Vagina (tissue), 2 donors: ENCODE measurements around the gene GLYATL3. TPM values are rescaled to one million over a fixed set of nuclear protein-coding genes. Genes with fewer than 3 reads are reported as not detected.

Experiments used
- DNase-seq, 2 donors: peaks; one replicate each; pipeline ENCODE4 v3.0.0-alpha.2; 2017; ENCODE audit errors: extremely low spot score in 2 of 2
- H3K27ac ChIP-seq: fragments of 200-600 bp; sonication (generic); one replicate; pipeline ENCODE4 v1.5.1; 2019
- H3K27me3 ChIP-seq: fragments of 200-600 bp; sonication (generic); one replicate; pipeline ENCODE4 v1.5.1; 2019
- H3K36me3 ChIP-seq, 2 donors: fragments of 200-600 bp; sonication (generic); one replicate each; pipeline ENCODE4 v1.5.1; 2017 to 2019
- H3K4me1 ChIP-seq: fragments of 200-600 bp; sonication (generic); one replicate; pipeline ENCODE4 v1.5.1; 2019
- H3K4me3 ChIP-seq, 2 donors: fragments of 200-600 bp; sonication (generic); 1 replicate in 1 of 2; 2 replicates in 1 of 2; pipeline ENCODE4 v1.5.1; 2016 to 2019
- H3K9me3 ChIP-seq: fragments of 200-600 bp; sonication (generic); one replicate; pipeline ENCODE4 v1.5.1; 2019
- CTCF ChIP-seq, 3 experiments: fragments of 450-650 bp in 2 of 3; fragments of 200-600 bp in 1 of 3; sonication (generic) in 1 of 3; IDR thresholded peaks; one replicate each; pipeline ENCODE4 v1.5.1; 2017 to 2019; ENCODE audit warnings: antibody characterized with exemption in 3 of 3, mild to moderate bottlenecking in 2 of 3, moderate library complexity in 2 of 3
- POLR2A ChIP-seq, 2 donors: fragments of 450-650 bp; IDR thresholded peaks; one replicate each; pipeline ENCODE4 v1.6.1; 2017; ENCODE audit warnings: antibody characterized with exemption in 2 of 2, mild to moderate bottlenecking in 2 of 2, moderate library complexity in 2 of 2
- POLR2AphosphoS5 ChIP-seq, 2 donors: sonication (generic); formaldehyde crosslinking; IDR thresholded peaks; one replicate each; pipeline ENCODE4 v1.9.0; 2017; ENCODE audit warnings: antibody characterized with exemption in 2 of 2, mild to moderate bottlenecking in 2 of 2, low read depth in 1 of 2; ENCODE audit not compliant: insufficient read depth in 1 of 2
- intact Hi-C: fragments of 100-400 bp; cut with DNase I; formaldehyde crosslinking; loops from one replicate; pipeline ENCODE4 v1.15.1; 2023
- total RNA-seq: library from RNA; depleted of rRNA; stranded (reverse); fragments of >200 nt; gene quantifications from one replicate; pipeline ENCODE4 v1.2.3, GENCODE V29; 2016

GLYATL3 gene
- total RNA-seq, 1 donor from 2014 or later: not detected

- no peak overlapping the region for H3K4me3 ChIP-seq
- no peak overlapping the region for H3K27ac ChIP-seq
- intact Hi-C loops: no loop called here
- no peaks in the 10 kb centered on the region for H3K9me3 ChIP-seq
- no peaks in the 10 kb centered on the region for H3K27me3 ChIP-seq
- no peaks in the 10 kb centered on the region for H3K36me3 ChIP-seq
- DNase-seq: no peak
- peaks cover 8% of the 10 kb centered on the region for H3K4me1 ChIP-seq
- TF ChIP-seq POLR2AphosphoS5 (IDR thresholded peaks at IDR 0.05; ENCODE audit: insufficient read depth in 1 of 2, low read depth in 1 of 2) (no peak), POLR2A (IDR thresholded peaks at IDR 0.05) (no peak), CTCF (IDR thresholded peaks at IDR 0.05) (no peak)
Observed at GRCh38 chr6:49557177-49557576, 57.5 kb downstream of the GLYATL3 start.

- peaks cover 5% of the 10 kb centered on the region for H3K4me1 ChIP-seq
- no peaks in the 10 kb centered on the region for H3K36me3 ChIP-seq
- no peaks in the 10 kb centered on the region for H3K9me3 ChIP-seq
- TF ChIP-seq POLR2A (IDR thresholded peaks at IDR 0.05) (no peak), POLR2AphosphoS5 (IDR thresholded peaks at IDR 0.05; ENCODE audit: insufficient read depth in 1 of 2, low read depth in 1 of 2) (no peak), CTCF (IDR thresholded peaks at IDR 0.05) (no peak)
- DNase-seq: no peak
- no peaks in the 10 kb centered on the region for H3K27me3 ChIP-seq
- intact Hi-C loops: no loop called here
- H3K27ac ChIP-seq: no peak overlapping the region
- H3K4me3 ChIP-seq: no peak overlapping the region
Observed at GRCh38 chr6:49558238-49558637, 58.5 kb downstream of the GLYATL3 start.

GRCh38 chr6:49563006-49563886, 63.5 kb downstream of the GLYATL3 start:
- H3K4me3 ChIP-seq: no peak overlapping the region
- no peak for DNase-seq
- intact Hi-C loops: no loop called here
- H3K36me3 ChIP-seq: no peaks in the 10 kb centered on the region
- H3K9me3 ChIP-seq: no peaks in the 10 kb centered on the region
- no peaks in the 10 kb centered on the region for H3K4me1 ChIP-seq
- H3K27me3 ChIP-seq: no peaks in the 10 kb centered on the region
- H3K27ac ChIP-seq: no peak overlapping the region
- TF ChIP-seq POLR2AphosphoS5 (IDR thresholded peaks at IDR 0.05; ENCODE audit: insufficient read depth in 1 of 2, low read depth in 1 of 2) (no peak), POLR2A (IDR thresholded peaks at IDR 0.05) (no peak), CTCF (IDR thresholded peaks at IDR 0.05) (no peak)

- intact Hi-C loops: no loop called here
- H3K36me3 ChIP-seq: no peaks in the 10 kb centered on the region
- no peak overlapping the region for H3K4me3 ChIP-seq
- no peak for DNase-seq
- H3K9me3 ChIP-seq: no peaks in the 10 kb centered on the region
- H3K4me1 ChIP-seq: no peaks in the 10 kb centered on the region
- H3K27ac ChIP-seq: no peak overlapping the region
- no peaks in the 10 kb centered on the region for H3K27me3 ChIP-seq
- TF ChIP-seq CTCF (IDR thresholded peaks at IDR 0.05) (no peak), POLR2AphosphoS5 (IDR thresholded peaks at IDR 0.05; ENCODE audit: insufficient read depth in 1 of 2, low read depth in 1 of 2) (no peak), POLR2A (IDR thresholded peaks at IDR 0.05) (no peak)
Observed at GRCh38 chr6:49564552-49564951, 64.8 kb downstream of the GLYATL3 start.

GRCh38 chr6:49565261-49565660, 65.5 kb downstream of the GLYATL3 start:
- DNase-seq: no peak
- Histone ChIP-seq H3K9me3 (no peaks in the 10 kb centered on the region), H3K27me3 (no peaks in the 10 kb centered on the region), H3K4me3 (no peak overlapping the region), H3K4me1 (no peaks in the 10 kb centered on the region), H3K27ac (no peak overlapping the region), H3K36me3 (no peaks in the 10 kb centered on the region)
- no peak for TF ChIP-seq POLR2AphosphoS5 (IDR thresholded peaks at IDR 0.05; ENCODE audit: insufficient read depth in 1 of 2, low read depth in 1 of 2)
- no peak for TF ChIP-seq CTCF (IDR thresholded peaks at IDR 0.05)
- TF ChIP-seq POLR2A (IDR thresholded peaks at IDR 0.05): no peak
- intact Hi-C loops: no loop called here
